Fibroblast of skin of scalp (primary cell): ENCODE results near the gene LAMC1.

Experiments used
- DNase-seq: peaks from one replicate; pipeline ENCODE4 v3.0.0-alpha.2; 2013

LAMC1 gene

GRCh38 chr1:183021405-183022201 is 1.6 kb upstream of the LAMC1 start:
- DNase-seq = no peak

- DNase-seq = peak; percentile 99
Measured at GRCh38 chr1:183022202-183023145, 746 bp upstream of the LAMC1 start.

- no peak for DNase-seq
Measured at GRCh38 chr1:183023601-183024316, 539 bp downstream of the LAMC1 start.

DNA sequence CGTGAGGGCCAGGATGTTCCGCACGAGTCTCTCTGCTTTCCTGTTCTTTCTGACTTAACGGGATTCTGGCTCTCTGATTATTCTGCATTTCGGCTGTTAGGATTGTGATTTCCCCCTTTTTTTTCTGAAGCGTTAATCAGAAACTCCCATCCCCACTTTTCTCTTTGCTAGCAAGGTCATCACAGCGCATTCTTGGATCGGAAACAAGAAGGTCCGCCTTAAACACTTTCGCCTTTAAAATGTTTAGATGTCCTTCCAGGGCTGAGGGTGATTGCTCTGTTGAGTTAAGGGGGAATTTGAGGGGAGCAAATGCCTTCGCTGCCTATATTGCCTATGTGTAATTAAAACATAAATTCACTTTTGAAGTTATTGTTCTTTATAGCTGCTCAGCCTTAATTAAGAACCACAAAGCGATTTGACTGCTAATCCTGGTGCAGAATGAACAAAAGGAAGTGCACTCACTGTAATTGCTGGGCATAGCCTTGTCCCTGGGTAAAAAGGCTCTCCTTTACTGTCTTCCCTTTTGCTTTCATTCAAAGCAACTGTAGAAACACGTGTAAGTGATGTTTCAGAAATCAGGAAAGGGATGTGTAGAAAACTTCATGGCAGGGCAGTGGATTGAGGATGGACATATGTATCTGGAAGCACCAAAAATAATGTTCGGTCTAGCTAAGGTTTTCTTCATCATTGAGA is 1.2 kb downstream of the LAMC1 start:
- DNase-seq = no peak

GRCh38 chr1:183025010-183025337 is 1.8 kb downstream of the LAMC1 start:
- DNase-seq = no peak

DNA sequence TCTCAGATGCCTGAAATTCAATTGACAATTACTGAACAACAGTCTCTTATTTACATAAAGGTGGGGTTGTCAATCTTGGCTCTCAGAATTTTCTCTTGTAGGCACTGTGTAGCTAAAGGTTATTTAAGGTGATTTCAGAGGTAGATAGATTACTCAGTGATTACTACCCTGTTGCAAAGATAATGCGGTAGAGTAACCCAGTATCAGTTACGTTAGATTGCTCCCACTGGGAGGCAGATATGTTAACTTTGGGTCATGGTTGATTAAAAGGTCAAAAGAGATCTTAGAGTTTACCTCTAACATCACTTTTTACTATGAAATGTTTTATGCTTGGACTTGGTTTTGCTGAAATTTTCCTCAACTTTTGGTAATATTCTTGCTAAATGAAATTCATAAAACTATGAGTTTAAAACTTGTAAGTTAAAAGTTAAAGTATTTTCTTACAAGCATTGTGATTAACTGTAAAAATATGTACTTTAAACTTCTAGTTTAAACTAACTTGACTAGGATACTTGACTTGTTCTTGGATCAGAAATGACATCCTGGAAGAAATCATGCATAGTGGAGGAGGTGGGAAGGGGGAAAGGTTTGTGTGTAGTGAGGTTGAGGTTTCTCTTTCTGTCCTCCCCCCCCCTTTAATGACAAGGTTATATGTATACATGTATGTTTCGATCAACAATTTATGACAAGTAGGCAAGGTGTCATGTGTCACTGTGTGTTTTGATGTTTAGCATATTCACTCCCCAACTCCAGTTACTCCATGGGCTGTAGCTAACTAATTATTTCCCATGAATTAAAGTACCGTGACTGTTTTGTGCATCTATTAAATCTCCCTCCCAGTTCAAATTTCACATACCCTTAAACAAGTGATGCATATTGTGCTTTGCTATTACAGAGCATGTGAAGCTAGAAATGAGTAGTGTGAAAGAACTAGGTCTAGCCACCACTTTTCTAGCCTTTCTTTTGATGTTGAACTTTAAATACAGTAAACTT is 2.9 kb downstream of the LAMC1 start:
- peak; percentile 15 for DNase-seq

- DNase-seq = no peak
Measured at GRCh38 chr1:183027031-183027430, 3.8 kb downstream of the LAMC1 start.

DNA sequence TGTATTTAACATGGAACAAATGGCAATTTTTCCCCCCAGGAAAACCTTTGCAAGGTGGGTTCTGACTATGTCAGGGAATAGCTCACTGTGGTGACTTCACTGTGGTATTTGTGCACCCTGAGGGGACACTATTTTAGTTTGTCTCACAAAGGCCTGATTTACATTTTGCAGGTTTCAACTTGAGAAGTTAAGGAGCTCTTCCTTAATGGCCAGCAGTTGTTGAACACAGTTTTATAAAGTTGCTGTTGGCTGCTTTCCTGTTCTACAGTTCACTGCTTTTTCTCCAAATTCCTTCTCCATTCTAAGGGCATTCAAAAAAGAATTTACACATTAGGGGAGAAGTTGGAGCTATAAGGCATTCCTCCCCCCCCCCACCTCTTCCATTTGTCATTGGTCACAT is 4.6 kb downstream of the LAMC1 start:
- peak; percentile 47 for DNase-seq

- peak; percentile 70 for DNase-seq
Measured at GRCh38 chr1:183029591-183030000, 6.4 kb downstream of the LAMC1 start.

GRCh38 chr1:183030053-183030452 is 6.8 kb downstream of the LAMC1 start:
- DNase-seq = no peak

DNA sequence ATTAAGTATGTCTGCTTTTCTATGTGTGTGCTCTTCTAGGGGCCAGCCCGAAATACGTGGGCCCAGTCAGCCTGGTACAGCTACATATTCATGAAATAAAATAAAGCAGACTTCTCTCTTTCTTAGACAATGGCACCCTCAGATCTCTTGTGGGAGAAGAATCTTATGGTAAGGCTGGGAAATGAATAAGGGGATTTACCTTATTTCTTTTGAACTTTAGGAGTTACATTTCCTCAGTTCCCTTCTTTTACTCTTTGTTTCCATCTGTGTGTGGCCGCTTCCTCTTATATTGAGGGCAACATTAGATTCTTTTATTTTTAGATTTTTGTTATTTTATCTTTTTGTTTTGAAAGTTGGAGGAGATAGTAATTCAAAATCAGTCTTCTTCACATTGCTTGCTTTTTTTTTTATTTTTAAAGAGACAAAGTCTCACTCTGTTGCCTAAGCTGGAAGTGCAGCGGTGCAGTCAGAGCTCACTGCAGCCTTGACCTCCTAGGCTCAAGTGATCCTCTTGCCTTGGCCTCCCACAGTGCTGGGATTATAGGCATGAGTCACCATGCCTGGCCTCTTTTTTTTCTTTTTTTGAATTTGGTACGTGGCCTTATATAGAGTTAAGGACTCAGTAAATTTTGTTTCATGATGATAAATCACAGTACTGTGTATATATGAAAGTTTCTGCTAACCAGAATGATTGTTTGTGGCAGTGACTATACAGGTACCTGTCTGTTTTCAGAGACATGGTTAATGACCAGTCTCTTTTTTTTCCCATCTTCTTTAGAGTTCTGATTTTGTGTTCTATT is 9.1 kb downstream of the LAMC1 start:
- peak; percentile 79 for DNase-seq

DNA sequence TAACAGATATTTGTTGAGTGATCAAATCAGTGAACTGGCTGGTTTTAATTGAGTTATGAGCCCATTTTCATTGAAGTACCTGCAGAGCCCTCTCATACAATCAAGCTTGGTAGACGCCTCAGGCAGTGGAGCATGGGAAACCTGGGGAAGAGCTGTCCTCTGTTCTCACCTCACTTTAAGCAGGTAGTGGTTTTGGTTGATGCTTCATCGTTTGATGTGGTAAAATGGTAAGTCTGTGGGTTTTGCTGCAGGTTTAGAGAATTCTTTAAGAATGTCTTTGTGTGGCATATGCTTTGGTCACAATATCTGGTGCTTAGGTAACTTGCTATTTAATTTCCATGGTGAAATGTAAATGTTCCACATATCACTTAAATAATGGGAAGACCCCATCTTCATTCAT is 10.0 kb downstream of the LAMC1 start:
- DNase-seq = no peak

DNA sequence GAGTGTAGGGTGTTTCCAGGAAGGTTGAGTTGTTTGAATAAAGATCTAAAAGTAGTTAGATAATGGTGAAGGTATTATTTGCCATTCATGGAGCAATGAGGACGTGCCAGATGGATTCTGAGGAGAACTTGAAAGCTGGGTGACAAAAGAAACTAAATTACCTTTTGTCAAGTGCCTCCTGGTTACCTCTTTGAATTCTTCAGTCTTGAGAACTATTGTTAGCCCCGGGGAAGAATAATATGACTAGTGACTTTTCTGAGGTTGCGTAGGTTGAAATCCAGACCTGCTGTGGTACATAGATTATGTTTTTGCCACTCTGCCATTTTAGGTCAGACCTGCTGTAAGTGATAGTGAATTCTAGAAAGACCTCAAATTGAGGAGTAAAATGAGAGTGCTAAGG is 11.5 kb downstream of the LAMC1 start:
- DNase-seq = no peak

DNA sequence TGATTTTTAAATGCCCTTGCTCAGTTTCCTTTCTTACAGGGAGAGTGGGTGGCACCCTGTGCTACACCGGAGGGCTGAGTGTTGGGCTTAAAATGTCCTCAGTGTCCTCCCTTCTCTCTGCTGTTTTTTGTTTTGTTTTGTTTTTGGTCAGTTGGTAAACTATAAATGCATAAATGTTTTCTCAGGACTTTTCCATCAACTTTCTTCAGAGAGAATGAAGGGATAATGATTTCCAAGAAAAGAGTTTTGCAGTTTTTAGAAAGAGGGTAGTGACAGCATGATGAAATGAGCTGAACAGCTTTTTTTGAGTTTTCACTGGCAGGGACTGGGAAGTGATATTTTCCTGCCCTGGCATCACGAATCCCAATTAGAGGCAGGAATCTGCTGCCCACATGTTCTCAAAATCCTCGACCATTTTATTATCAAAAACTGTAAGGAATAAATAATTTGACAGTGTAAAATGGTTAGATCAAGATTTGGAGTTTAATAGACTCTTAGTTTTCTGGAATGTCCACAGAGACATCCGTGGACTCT is 15.2 kb downstream of the LAMC1 start:
- DNase-seq = no peak

DNA sequence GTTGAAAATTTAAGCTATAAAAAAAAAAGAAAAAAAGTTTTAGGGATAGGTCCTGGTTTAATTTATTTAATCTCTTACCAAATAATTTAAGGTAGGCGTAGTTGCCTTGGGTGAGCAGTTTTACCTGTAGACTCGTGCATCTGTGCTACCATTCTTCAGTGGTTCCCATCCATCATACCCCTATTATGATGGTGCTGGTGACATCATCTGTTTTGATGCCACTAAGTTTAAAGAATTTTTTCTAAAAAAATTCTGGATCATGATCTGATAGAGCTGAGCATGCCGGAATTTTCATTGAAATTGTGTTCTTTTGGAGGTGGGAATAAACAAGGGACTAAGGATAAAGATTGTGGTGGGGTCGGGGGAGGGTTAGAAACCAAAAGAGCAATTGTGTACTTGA is 15.7 kb downstream of the LAMC1 start:
- DNase-seq = no peak

GRCh38 chr1:183039330-183039729 is 16.1 kb downstream of the LAMC1 start:
- DNase-seq = peak; percentile 51

DNA sequence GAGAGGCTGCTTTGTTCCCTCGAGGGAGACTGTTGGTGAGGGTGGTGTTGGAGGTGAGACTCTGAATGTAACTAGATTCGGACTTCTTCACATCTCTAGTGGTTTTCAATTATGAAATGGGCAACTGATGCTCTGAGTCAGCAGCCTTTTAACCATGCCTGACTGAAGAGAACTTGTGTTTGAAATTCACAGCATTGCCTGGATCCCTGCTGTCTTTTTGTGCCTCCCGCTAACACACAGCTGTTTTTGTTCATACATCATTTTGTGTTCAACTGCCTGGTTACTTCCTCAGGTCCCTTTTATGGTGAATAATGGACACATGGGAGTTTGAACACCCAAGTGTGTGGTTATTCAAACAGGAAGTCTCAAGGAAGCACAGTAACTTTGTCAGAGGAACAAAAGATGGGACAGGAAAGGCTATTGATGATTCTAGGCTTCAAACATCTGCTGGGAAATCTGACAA is 16.8 kb downstream of the LAMC1 start:
- peak; percentile 97 for DNase-seq

GRCh38 chr1:183040547-183040971 is 17.3 kb downstream of the LAMC1 start:
- peak; percentile 75 for DNase-seq

DNA sequence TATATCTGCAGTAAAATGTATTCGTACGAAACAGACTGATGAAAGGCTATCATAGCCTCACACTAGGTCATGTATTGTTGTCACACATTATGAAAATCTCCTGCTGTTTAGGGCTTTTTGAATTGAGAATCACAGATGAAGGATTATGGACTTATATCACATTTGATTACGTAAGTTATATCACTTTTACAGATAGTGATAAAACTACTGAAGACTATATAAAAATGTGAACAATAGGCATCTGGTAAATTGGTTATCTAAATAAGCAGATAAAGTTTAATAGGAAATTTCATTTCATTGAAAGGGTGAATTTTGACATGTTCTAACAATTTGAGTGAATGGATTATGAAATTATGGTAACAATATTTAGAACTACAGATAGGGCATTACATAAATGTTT is 20.0 kb downstream of the LAMC1 start:
- no peak for DNase-seq
